ENCODE results near the gene TAF4.

- no peak for TF ChIP-seq CTCF (IDR thresholded peaks at IDR 0.05; ENCODE audit: low read length)
- no peak for TF ChIP-seq EZH2phosphoT487 (IDR thresholded peaks at IDR 0.05; ENCODE audit: low read length)
Measured at GRCh38 chr20:62011938-62012534, 53.6 kb downstream of the TAF4 start.
